SKM-1 treated with dmso at 0.1 percent for 144 hours (cell line): ENCODE data around the gene SLC32A1.

Experiments
- DNase-seq: peaks from one replicate; lab custom pipeline; 2025; ENCODE audit not compliant: unreplicated experiment; lab: John Stamatoyannopoulos, UW

Gene SLC32A1

GRCh38 chr20:38725148-38725901 is 1.0 kb downstream of the SLC32A1 start:
- no peak for DNase-seq

- DNase-seq, result no peak
Observed at GRCh38 chr20:38725931-38726803, 1.9 kb downstream of the SLC32A1 start.

- no peak for DNase-seq
Observed at GRCh38 chr20:38726804-38727606, 2.7 kb downstream of the SLC32A1 start.

GRCh38 chr20:38727607-38728190 is 3.4 kb downstream of the SLC32A1 start:
- DNase-seq, result no peak

- no peak for DNase-seq
Observed at GRCh38 chr20:38728191-38728781, 4.0 kb downstream of the SLC32A1 start.

- no peak for DNase-seq
Observed at GRCh38 chr20:38728911-38729642, 4.8 kb downstream of the SLC32A1 start.

GRCh38 chr20:38729767-38730166 is 5.5 kb downstream of the SLC32A1 start:
- DNase-seq, result no peak

GRCh38 chr20:38730167-38730988 is 6.1 kb downstream of the SLC32A1 start:
- DNase-seq, result no peak

- peak; percentile 31 for DNase-seq
Observed at GRCh38 chr20:38730989-38731737, 6.9 kb downstream of the SLC32A1 start.

GRCh38 chr20:38731738-38732113 is 7.4 kb downstream of the SLC32A1 start:
- no peak for DNase-seq

- no peak for DNase-seq
Observed at GRCh38 chr20:38732981-38733380, 8.7 kb downstream of the SLC32A1 start.

GRCh38 chr20:38735172-38735571 is 10.9 kb downstream of the SLC32A1 start:
- DNase-seq, result no peak

- no peak for DNase-seq
Observed at GRCh38 chr20:38737887-38738286, 13.6 kb downstream of the SLC32A1 start.

- no peak for DNase-seq
Observed at GRCh38 chr20:38745757-38746156, 21.5 kb downstream of the SLC32A1 start.

GRCh38 chr20:38747495-38748096 is 23.3 kb downstream of the SLC32A1 start:
- DNase-seq, result no peak

GRCh38 chr20:38748097-38748860 is 24.0 kb downstream of the SLC32A1 start, which contains the start of gene ACTR5:
TSS of gene ACTR5 (plus strand) at chr20:38748460. CDS start at chr20:38748479, 19 bp downstream.
- DNase-seq, result peak; percentile 88

- DNase-seq, result no peak
Observed at GRCh38 chr20:38748861-38749149, 24.5 kb downstream of the SLC32A1 start.
